Skin epidermis (tissue), 12 donors: ENCODE measurements around the gene MAN1B1.

ENCODE experiments used
- H3K27ac ChIP-seq, 21 experiments: fragments of 200-600 bp; sonication (generic) in 11 of 21; one replicate each; pipeline ENCODE4 v1.5.0; 2020; ENCODE audit warnings: mild to moderate bottlenecking in 3 of 21, inconsistent platforms in 2 of 21, moderate library complexity in 2 of 21
- H3K4me3 ChIP-seq, 7 experiments: fragments of 200-600 bp; sonication (generic) in 2 of 7; one replicate each; pipeline ENCODE4 v1.5.0; 2020; ENCODE audit warnings: inconsistent platforms in 2 of 7, mild to moderate bottlenecking in 2 of 7, moderate library complexity in 1 of 7

MAN1B1 gene

DNA sequence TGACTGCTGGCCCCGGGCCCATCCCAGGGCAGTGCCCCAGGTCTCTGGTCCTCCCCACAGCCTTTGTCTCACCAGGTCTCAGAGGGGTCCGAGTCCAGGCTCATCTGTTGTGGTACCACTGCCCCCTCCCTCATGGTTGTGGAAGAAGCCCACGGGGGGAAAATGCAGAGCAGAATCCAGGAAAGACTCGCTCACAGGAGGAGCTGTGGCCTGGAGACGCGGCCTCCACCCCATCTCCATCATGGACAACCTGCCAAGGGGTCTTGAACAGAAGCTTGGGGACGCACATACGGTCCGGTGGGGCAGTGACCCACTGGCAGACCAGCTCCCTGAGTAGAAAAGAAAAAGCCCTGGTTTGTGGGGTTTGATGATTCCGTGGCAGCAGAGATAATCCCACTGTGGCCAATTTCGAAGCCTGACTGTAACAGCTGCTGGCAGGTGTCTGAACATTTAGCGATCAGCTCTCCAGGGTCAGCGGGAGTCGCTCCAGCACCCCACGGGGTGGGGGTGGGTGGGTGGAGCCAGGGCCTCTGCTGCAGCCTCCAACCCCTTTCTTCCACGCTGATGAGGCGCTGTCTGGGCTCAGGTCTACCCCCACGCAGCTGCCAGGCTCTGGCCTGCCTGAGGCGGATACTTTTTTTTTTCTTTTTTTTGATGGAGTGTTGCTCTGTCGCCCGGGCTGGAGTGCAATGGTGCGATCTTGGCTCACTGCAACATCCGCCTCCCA, 50.3 kb downstream of the MAN1B1 start:
- Histone ChIP-seq H3K4me3 (no peak overlapping the region), H3K27ac (no peak overlapping the region)

DNA sequence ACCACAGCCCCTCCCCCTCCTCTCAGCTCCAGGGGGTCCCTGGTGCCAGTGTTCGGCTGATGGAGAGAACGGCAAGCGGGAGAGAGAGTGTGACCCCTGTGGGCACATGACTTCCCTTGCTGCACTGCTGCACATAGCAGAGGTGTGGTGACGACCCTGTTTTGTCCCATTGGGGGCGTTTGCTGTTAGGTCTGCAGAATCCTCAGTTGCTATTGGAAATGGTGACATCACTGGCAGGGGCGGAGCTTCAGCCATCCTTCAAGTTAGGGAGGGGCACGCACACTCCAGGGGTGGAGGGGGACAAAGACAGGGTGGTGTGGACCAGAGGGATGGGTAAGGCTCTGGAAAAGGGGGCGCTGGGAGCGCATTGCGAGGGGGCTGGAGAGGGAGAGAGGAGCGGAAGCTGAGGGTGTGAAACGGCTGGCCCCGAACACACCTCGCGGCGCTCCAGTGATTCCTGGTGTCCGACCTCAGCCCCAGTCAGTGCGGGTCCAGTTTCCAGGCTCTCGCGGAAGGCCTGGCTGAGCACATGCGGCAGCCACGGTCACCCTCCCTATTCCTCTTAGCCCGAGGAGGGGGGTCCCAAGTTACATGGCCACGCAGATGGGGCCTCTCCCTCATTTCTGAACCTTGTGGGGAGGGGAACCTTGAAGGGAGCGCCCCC, 51.4 kb downstream of the MAN1B1 start:
- Histone ChIP-seq H3K27ac (no peak overlapping the region), H3K4me3 (no peak overlapping the region)

DNA sequence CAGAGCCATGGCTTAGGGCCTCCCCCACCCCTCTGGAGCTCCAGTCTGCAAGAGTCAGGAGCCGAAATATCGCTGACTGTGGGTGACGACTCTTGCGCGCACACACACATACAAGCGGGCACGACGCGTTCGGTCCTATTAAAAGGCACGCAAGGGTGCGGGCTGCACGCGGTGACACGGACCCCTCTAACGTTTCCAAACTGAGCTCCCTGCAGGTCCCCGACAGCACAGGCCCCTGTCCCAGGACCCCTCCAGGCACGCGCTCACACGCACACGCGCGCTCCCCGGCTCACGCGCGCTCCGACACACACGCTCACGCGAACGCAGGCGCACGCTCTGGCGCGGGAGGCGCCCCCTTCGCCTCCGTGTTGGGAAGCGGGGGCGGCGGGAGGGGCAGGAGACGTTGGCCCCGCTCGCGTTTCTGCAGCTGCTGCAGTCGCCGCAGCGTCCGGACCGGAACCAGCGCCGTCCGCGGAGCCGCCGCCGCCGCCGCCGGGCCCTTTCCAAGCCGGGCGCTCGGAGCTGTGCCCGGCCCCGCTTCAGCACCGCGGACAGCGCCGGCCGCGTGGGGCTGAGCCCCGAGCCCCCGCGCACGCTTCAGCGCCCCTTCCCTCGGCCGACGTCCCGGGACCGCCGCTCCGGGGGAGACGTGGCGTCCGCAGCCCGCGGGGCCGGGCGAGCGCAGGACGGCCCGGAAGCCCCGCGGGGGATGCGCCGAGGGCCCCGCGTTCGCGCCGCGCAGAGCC, 52.1 kb downstream of the MAN1B1 start, which contains the start of gene GRIN1:
GRIN1 (plus strand) TSS at position 433 of the 746 bp plus-strand sequence. CDS start 333 bp downstream, outside the sequence.
- no peak within 1 kb of the TSS for H3K4me3 ChIP-seq
- no peak within 1 kb of the TSS for H3K27ac ChIP-seq

DNA sequence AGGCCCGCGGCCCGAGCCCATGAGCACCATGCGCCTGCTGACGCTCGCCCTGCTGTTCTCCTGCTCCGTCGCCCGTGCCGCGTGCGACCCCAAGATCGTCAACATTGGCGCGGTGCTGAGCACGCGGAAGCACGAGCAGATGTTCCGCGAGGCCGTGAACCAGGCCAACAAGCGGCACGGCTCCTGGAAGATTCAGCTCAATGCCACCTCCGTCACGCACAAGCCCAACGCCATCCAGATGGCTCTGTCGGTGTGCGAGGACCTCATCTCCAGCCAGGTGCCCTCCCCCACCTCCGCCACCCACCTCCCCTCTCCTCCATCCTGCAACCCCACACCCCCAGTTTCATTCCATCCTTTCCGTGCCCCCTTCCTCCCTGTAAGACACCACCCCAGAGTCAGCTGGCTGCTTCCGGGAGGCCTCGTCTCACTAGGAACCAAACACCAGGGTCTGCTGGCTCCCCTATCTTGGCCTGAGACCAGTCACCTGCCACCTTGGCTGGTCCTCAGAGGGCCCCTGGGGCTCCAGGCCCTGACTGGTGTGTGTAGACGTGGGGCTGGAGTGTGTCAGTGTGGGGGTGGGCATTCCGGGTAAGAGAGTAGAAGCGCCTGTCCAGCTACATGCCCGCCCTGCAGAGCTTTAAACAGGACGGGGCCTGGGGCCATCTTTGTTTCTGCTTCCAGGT, 52.8 kb downstream of the MAN1B1 start:
- Histone ChIP-seq H3K4me3 (no peak overlapping the region), H3K27ac (no peak overlapping the region)

DNA sequence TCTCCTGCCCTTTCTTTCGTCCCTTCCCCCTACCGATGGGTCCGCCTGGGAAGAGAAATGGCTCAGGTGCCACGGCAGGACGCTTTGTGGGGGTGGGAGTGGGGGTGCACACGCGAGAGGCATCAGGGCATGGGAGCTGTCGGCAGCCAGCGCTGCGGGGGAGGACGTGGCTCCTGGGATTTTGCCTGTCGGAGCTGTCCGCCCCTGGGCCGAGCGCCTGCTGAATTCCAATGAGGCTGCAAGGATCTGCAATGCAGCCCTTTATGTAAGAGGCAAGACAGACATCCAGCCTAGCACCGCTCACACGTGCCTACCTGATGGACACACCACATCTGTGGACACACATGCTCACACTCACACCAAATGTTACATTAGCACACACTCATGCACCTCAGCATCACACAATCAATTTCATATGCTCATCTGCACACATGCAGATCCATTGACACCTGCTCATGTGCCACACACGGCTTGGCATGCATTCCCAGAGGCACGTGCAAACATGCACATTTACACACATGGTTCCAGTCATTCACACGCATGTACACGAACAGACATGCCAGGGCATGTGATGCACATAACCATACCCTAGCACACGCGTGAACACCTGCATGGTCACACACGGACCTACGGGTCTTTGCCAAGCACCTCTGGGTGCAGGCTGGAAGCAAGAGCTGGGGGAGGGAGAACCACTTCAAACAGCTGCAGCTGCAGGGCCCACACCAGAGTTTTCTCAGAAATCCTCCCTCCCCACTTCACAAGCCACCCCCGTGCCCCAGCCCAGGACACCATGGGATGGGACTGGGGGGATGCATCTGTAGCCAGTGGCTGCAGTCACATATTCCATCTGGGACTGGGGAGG, 53.6 kb downstream of the MAN1B1 start:
- no peak overlapping the region for H3K27ac ChIP-seq
- H3K4me3 ChIP-seq: no peak overlapping the region

DNA sequence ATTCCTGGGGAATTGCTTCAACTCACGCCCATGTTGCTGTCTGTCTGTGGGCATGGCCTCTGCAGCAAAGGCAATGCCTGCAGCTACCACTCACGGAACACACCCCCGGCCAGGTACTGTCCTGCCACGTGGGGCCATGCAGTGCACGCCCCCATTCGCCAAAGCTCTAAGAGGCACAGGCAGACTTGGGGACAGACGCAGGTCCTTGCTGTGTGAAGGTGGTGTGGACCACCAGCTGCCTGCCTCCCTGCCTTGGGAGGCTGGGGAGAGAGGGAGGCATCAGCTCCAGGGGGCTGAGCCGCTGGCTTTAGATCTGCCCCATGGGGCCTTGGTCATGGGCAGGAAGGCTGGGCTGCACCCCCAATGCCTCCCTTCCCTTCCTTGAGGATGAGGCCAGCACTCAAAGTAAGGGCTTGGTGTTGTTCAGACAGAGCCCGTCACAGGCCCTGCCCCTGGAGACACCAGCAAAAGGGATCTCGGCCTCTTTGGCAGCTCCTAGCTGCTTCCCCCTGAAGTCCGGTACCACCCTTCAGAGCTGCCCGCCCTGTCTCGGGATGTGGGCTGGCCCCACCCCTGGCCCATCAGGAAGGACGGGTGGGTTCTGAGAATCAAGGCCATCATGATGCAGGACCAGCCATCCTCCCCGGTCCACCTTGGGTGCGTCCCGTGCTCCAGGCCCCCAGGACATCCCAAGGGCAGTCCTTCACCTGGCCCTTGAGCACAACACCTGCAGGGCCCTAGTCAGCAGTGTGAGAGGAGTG, 54.4 kb downstream of the MAN1B1 start:
- Histone ChIP-seq H3K4me3 (no peak overlapping the region), H3K27ac (no peak overlapping the region)

DNA sequence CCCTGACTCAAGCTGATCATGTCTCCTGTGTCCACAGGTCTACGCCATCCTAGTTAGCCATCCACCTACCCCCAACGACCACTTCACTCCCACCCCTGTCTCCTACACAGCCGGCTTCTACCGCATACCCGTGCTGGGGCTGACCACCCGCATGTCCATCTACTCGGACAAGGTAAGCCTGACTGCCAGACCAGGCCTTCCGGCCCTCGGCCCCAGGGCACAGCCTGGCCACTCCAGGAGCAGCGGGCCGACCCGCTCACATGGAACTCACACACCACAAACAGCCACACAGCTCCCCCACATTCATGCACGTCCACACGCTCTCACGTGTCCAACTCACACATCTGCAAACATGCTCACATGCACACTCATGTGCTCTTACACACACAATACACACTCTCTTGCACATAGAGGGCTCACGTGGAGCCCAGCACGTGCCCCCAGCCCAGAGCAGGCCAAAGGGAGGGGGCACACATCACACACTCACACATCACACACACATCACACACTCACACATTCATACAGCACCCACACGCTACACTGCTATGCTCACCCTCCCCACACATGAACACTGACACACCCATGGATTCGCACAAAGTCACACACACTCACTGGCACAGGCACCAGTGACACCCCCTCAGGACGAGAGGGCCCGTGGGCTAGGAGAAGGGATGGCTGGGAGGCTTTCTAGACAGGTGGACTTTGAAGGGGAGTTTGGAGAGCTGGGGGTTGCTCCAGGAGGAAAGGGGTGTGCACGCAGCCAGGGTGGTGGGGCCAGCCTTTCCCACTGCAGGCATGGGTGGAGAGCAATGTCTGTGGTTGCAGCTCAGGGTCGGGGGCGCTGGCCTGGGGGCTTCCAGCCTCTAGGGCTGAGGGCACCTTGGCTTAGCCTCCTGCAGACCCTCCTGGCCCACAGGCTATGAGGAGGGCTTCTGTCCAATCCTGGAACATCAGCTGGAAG, 55.5 kb downstream of the MAN1B1 start:
- Histone ChIP-seq H3K27ac (no peak overlapping the region), H3K4me3 (no peak overlapping the region)

DNA sequence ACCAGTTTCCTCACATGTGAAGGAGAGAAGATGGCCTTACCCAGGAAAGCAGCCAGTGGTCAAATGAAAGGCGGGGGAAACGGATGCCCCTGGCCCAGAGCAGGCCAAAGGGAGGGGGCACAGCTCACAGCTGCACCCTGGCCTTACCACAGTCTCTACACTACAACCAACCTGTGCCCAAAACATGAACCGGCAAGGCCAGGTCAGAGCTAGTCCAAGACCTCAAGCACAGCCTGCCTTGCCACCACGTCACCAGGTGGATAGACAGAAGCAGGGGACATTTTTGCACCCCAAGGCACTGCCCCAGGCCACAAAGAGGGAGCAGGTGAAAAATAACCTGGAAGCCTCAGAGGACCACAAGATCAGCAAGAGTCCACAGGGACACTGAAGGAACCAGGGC, 56.7 kb downstream of the MAN1B1 start:
- Histone ChIP-seq H3K4me3 (no peak overlapping the region), H3K27ac (no peak overlapping the region)

DNA sequence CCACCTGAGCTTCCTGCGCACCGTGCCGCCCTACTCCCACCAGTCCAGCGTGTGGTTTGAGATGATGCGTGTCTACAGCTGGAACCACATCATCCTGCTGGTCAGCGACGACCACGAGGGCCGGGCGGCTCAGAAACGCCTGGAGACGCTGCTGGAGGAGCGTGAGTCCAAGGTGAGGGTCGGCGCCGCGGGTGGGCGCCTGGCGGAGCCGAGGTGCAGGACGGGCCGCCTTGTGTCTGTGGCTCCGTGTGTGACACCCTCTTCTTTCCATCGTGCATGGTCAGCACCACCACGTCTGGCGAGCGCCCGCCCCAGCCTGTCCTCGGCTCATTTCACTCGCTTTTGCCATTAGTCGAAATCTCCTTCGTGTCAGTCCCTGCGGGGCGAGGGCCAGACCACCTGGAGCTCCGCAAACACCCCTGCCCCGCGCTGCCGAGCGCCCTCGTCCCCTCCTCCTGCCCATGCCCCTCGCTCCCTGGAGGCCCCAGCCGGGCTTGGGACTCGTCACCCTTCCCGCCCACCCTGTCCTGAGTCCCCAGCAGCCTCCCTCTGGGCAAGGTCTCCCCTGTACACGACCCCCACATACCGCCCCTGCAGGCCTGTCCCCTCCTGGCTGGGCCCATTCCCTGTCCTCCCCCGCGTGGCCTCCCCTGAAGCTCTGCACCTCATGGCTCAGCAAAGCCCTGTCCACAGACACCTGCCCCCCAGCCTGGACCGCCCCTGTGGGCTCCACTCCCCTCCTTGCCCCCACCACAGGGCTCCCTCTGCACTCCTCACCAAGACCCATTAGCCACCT, 59.1 kb downstream of the MAN1B1 start:
- Histone ChIP-seq H3K4me3 (no peak overlapping the region), H3K27ac (no peak overlapping the region)

DNA sequence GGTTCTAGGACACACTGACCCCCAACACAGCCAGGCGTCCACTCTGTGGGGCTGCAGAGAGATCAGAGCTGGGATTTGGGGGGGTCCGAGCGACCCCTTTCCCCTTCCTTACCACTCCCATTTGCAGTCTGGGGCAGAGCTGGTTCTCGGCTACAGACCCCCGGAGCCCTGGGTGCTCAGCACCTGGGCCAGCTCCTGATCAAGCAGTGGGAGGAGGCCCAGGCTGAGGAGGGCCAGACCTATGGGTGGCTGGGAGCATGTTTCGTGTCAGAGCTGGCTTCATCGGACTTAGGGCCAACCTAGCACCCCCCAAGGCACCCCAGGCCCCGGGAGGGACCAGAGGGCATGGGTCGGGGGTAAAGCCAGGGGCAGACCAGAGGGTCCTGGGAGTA, 59.7 kb downstream of the MAN1B1 start:
- H3K4me3 ChIP-seq: no peak overlapping the region
- H3K27ac ChIP-seq: no peak overlapping the region

DNA sequence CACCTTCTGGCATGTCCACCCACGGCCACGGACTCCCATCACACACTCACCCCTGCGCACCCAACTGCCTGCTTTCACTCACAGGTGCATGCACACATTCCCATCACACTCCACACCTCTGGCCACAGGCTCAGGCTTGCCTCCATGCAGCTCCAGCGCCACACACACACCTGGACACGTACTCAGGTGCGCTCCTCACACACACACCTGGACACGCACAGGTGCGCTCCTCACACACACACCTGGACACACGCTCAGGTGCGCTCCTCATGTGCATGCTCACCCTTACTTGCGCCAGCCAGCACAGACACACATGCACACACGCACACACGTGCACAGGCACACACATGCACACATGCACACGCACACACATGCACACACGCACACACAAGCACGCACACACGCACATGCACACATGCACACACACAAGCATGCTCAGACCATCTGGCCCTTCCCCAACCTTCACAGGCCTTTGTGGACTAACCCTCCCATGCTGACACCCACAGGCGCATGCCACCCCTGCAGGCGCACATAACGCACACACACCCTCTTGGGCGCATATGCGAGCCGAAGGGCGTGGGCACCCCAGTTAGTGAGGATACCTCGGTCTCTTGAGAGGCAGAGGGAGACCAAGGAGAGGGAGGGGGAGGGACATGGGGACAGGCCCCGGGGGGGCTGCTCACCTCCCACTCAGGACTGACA, 60.5 kb downstream of the MAN1B1 start:
- Histone ChIP-seq H3K27ac (no peak overlapping the region), H3K4me3 (no peak overlapping the region)

DNA sequence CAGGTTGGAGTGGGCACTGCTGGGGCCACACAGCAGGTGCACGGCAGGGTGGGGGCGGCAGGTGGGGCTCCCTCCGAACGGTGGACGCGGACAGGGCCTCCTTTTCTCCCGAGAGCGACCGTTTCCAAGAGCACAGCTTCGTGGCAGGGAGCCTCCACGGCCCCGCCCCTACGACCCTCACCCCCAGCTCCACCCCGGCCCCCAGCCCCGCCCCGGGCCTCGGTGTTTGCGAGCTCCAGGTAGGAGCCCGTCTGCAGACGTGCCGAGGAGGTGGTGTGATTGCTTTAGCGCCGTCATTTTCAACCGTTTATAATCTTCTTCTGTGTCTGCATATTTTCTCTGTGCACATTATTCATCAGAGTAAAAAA, 61.0 kb downstream of the MAN1B1 start:
- H3K27ac ChIP-seq: no peak overlapping the region

DNA sequence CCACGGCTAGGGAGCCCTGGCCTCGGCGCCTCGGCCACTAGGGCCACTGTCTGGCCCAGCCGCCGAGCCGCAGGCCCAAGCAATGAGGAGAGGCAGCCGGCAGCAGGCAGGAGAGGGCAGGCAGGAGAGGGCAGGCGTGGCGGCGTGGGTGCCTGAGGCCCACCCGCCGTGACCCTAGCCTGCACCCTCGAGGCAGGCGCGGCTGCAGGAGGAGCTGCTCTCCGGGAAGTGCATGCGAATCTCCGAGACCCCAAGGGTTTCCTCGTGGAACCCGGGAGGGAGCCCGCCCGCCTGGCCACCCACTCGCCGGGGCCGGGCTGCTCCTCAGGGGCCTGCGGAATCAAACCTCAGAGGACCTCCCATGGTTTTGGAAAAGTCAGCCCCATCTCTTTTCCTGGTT, 61.5 kb downstream of the MAN1B1 start:
- H3K4me3 ChIP-seq: no peak overlapping the region
- no peak overlapping the region for H3K27ac ChIP-seq

More for the DNA sequence above, 61.0 kb downstream of the MAN1B1 start:
- H3K4me3 ChIP-seq: no peak overlapping the region

DNA sequence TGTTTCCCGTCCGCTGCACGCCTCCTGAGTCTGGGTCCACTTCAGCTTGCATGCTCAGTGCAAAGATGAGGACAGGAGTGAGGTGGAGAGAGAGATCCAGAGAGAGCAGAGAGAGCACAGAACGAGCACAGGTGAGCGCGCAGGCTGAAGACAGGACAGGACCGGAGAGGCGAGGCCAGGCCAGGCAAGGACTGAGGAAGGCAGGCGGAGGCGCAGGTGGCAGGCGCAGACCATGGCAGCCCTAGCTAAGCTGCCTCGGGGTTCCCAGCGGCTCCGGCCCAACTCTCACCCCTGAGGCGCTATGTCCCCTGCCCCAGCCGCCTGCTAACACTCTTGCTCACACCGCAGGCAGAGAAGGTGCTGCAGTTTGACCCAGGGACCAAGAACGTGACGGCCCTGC, 61.9 kb downstream of the MAN1B1 start:
- Histone ChIP-seq H3K27ac (no peak overlapping the region), H3K4me3 (no peak overlapping the region)

DNA sequence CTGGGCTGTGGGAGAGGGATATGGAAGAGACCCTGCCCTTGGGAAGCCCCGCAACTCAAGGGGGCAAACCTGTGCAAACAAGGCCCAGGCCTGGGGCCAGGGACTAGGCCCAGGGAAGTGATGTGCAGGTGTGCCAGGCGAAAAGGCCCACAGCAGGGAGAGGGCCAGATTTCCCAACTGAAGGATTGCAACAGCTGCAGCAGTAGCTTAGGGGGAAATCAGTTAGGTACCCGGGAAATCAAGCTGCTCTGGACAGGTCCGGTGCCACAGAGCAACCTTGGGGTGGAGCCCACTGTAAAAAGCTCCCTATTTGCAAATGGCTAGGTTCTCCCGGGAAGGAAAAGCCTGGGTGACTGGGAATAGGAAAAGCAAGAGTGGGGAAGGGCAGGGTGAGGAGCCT, 62.6 kb downstream of the MAN1B1 start:
- H3K4me3 ChIP-seq: no peak overlapping the region

DNA sequence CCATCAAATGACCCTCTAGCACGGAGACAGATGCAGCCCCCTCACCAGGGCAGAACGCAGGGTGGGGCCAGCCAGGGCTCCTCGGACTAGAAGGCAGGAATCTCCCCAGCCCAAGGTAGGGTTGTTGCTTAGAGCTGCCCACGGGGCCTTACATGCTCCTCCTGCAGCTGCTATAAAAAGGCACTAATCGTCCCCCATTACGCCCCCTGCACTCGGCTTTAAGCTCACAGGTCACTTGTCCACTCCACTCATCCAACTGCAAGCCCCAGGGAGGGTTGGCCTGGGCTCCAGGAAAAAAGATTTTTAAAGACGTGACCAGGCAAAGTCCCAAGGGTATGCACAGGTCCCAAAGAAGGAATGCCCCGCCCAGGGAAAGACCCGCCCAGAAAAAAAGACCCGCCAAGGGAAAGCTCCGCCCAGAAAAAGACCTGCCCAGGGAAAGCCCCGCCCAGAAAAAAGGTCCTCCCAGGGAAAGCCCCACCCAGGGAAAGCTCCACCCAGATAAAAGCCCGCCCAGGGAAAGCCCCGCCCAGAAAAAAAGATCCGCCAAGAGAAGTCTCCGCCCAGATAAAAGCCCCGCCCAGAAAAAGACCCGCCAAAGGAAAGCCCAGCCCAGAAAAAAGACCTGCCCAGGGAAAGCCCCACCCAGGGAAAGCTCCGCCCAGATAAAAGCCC, 63.3 kb downstream of the MAN1B1 start:
- no peak overlapping the region for H3K27ac ChIP-seq
- H3K4me3 ChIP-seq: no peak overlapping the region

More for the DNA sequence above, 62.6 kb downstream of the MAN1B1 start:
- no peak overlapping the region for H3K27ac ChIP-seq
